Mesenchymal stem cell (in vitro differentiated cells and primary cell): ENCODE measurements around the gene FOXK1.

Experiments
- DNase-seq: peaks from one replicate; pipeline ENCODE4 v3.0.0-alpha.2; 2013
- H2AFZ ChIP-seq: one replicate; pipeline ENCODE4 v1.6.1; 2013; ENCODE audit warnings: low read depth, mild to moderate bottlenecking, control low read depth, inconsistent platforms, low read length, moderate library complexity
- H2AK5ac ChIP-seq: 2 replicates; pipeline ENCODE4 v1.6.1; 2013; ENCODE audit warnings: low read length, moderate library complexity, mild to moderate bottlenecking, inconsistent platforms; ENCODE audit not compliant: severe bottlenecking
- H2BK120ac ChIP-seq: one replicate; pipeline ENCODE4 v1.6.1; 2013; ENCODE audit warnings: low read depth, mild to moderate bottlenecking, inconsistent platforms, low read length, moderate library complexity
- H2BK12ac ChIP-seq, 2 experiments: one replicate each; pipeline ENCODE4 v1.6.1; 2013; ENCODE audit warnings: inconsistent platforms in 2 of 2, low read length in 2 of 2, mild to moderate bottlenecking in 2 of 2, moderate library complexity in 2 of 2, control low read depth in 1 of 2
- H2BK15ac ChIP-seq: one replicate; pipeline ENCODE4 v1.6.1; 2013; ENCODE audit warnings: mild to moderate bottlenecking, low read depth, inconsistent platforms; ENCODE audit not compliant: poor library complexity, severe bottlenecking
- H2BK5ac ChIP-seq: 2 replicates; pipeline ENCODE4 v1.6.1; 2013; ENCODE audit warnings: low read depth, mild to moderate bottlenecking, low read length, control low read depth, inconsistent platforms; ENCODE audit not compliant: poor library complexity, severe bottlenecking
- H3K14ac ChIP-seq, 2 experiments: one replicate each; pipeline ENCODE4 v1.6.1; 2013; ENCODE audit warnings: inconsistent platforms in 2 of 2, low read length in 2 of 2, control low read depth in 1 of 2, mild to moderate bottlenecking in 1 of 2, moderate library complexity in 1 of 2
- H3K18ac ChIP-seq, 2 experiments: one replicate each; pipeline ENCODE4 v1.6.1; 2013; ENCODE audit warnings: inconsistent platforms in 2 of 2, low read length in 2 of 2, control low read depth in 1 of 2, low read depth in 1 of 2, mild to moderate bottlenecking in 1 of 2
- H3K23ac ChIP-seq, 2 experiments: one replicate each; pipeline ENCODE4 v1.6.1; 2013; ENCODE audit warnings: inconsistent platforms in 2 of 2, low read length in 2 of 2, mild to moderate bottlenecking in 2 of 2, moderate library complexity in 2 of 2, control low read depth in 1 of 2
- H3K27ac ChIP-seq: 2 replicates; pipeline ENCODE4 v1.5.1; 2013; ENCODE audit warnings: mild to moderate bottlenecking, moderate library complexity, low read length, control low read depth, inconsistent platforms; ENCODE audit not compliant: poor library complexity, severe bottlenecking
- H3K27me3 ChIP-seq, 2 experiments: 2 replicates each; pipeline versions ENCODE4 v1.6.1 to v1.7.0; 2013; ENCODE audit warnings: low read length in 2 of 2, mild to moderate bottlenecking in 2 of 2, moderate library complexity in 2 of 2, control low read depth in 1 of 2, inconsistent platforms in 1 of 2; ENCODE audit not compliant: control insufficient read depth in 1 of 2, insufficient read depth in 1 of 2
- H3K36me3 ChIP-seq, 2 experiments: 2 replicates each; pipeline versions ENCODE4 v1.6.1 to v1.7.0; 2013; ENCODE audit warnings: low read length in 2 of 2, control low read depth in 1 of 2, inconsistent platforms in 1 of 2, low read depth in 1 of 2, mild to moderate bottlenecking in 1 of 2; ENCODE audit not compliant: insufficient read depth in 2 of 2, control insufficient read depth in 1 of 2
- H3K4ac ChIP-seq, 2 experiments: one replicate each; pipeline ENCODE4 v1.6.1; 2013; ENCODE audit warnings: inconsistent platforms in 2 of 2, low read length in 2 of 2, mild to moderate bottlenecking in 2 of 2, moderate library complexity in 2 of 2, control low read depth in 1 of 2, low read depth in 1 of 2
- H3K4me1 ChIP-seq: 2 replicates; pipeline ENCODE4 v1.6.1; 2013; ENCODE audit warnings: low read depth, low read length, control low read depth; ENCODE audit not compliant: control insufficient read depth, insufficient read depth
- H3K4me2 ChIP-seq: 2 replicates; pipeline ENCODE4 v1.6.1; 2013; ENCODE audit warnings: low read length, mild to moderate bottlenecking, inconsistent platforms; ENCODE audit not compliant: poor library complexity, severe bottlenecking
- H3K4me3 ChIP-seq, 2 experiments: 2 replicates each; pipeline versions ENCODE4 v1.5.1 to v1.7.0; 2013; ENCODE audit warnings: low read length in 2 of 2, mild to moderate bottlenecking in 2 of 2, control low read depth in 1 of 2, low read depth in 1 of 2; ENCODE audit not compliant: insufficient read depth in 1 of 2
- H3K79me1 ChIP-seq: replicated peaks from 2 replicates; pipeline ENCODE4 v1.6.1; 2013; ENCODE audit warnings: mild to moderate bottlenecking, control low read depth, low read length, inconsistent platforms; ENCODE audit not compliant: poor library complexity, severe bottlenecking
- H3K9ac ChIP-seq: 2 replicates; pipeline ENCODE4 v1.7.0; 2013; ENCODE audit warnings: mild to moderate bottlenecking, low read length, moderate library complexity
- H3K9me3 ChIP-seq: 2 replicates; pipeline ENCODE4 v1.7.0; 2013; ENCODE audit warnings: mild to moderate bottlenecking, low read length; ENCODE audit not compliant: control insufficient read depth
- H4K8ac ChIP-seq: one replicate; pipeline ENCODE4 v1.6.1; 2013; ENCODE audit warnings: inconsistent platforms, mild to moderate bottlenecking, low read length, moderate library complexity
- H4K91ac ChIP-seq: one replicate; pipeline ENCODE4 v1.6.1; 2013; ENCODE audit warnings: mild to moderate bottlenecking, low read length, inconsistent platforms
- WGBS: methylation state at CpG from one replicate; pipeline ENCODE4 v1.1.7; 2013; ENCODE audit warnings: mixed read lengths; 5-methylcytosine and 5-hydroxymethylcytosine counted together

Gene FOXK1

GRCh38 chr7:4808565-4808964, 126.5 kb downstream of the FOXK1 start:
- Histone ChIP-seq H3K23ac (no peak overlapping the region), H2BK120ac (no peak overlapping the region), H3K9ac (no peak overlapping the region), H3K79me1 (no peaks in the 10 kb centered on the region), H2BK15ac (no peak overlapping the region), H3K4me3 (no peak overlapping the region), H4K8ac (no peak overlapping the region), H3K4ac (no peak overlapping the region), H3K18ac (no peak overlapping the region), H3K4me1 (peaks cover 8% of the 10 kb centered on the region), H2BK5ac (no peak overlapping the region), H3K36me3 (no peaks in the 10 kb centered on the region), H3K4me2 (no peak overlapping the region), H2BK12ac (no peak overlapping the region), H4K91ac (no peak overlapping the region), H2AK5ac (no peak overlapping the region), H2AFZ (no peak overlapping the region), H3K27me3 (peaks cover 9 to 44% of the 10 kb centered on the region in 2 experiments), H3K9me3 (peaks cover 10% of the 10 kb centered on the region), H3K27ac (no peak overlapping the region), H3K14ac (no peak overlapping the region)
- no peak for DNase-seq
- 91% methylated on average over 34 of the region's 37 CpGs for WGBS

GRCh38 chr7:4809091-4809591, 127.0 kb downstream of the FOXK1 start:
- Histone ChIP-seq H3K27ac (no peak overlapping the region), H2BK15ac (no peak overlapping the region), H3K79me1 (no peaks in the 10 kb centered on the region), H2BK5ac (no peak overlapping the region), H3K27me3 (peaks cover 9 to 45% of the 10 kb centered on the region in 2 experiments), H3K36me3 (no peaks in the 10 kb centered on the region), H3K4me1 (peaks cover 6% of the 10 kb centered on the region), H3K18ac (no peak overlapping the region), H3K4me3 (no peak overlapping the region), H2AFZ (no peak overlapping the region), H2BK12ac (no peak overlapping the region), H4K8ac (no peak overlapping the region), H4K91ac (no peak overlapping the region), H3K9ac (no peak overlapping the region), H3K23ac (no peak overlapping the region), H3K9me3 (peaks cover 12% of the 10 kb centered on the region), H2AK5ac (no peak overlapping the region), H3K14ac (no peak overlapping the region), H3K4me2 (no peak overlapping the region), H3K4ac (no peak overlapping the region), H2BK120ac (no peak overlapping the region)
- WGBS = 95% methylated on average over 36 of the region's 38 CpGs
- DNase-seq = no peak

- Histone ChIP-seq H3K4me3 (no peak overlapping the region), H2BK15ac (no peak overlapping the region), H3K4ac (no peak overlapping the region), H2AFZ (no peak overlapping the region), H3K14ac (no peak overlapping the region), H3K18ac (no peak overlapping the region), H4K8ac (no peak overlapping the region), H3K27ac (no peak overlapping the region), H4K91ac (no peak overlapping the region), H3K4me1 (peaks cover 6% of the 10 kb centered on the region), H3K4me2 (no peak overlapping the region), H3K27me3 (peaks cover 9 to 48% of the 10 kb centered on the region in 2 experiments), H3K36me3 (no peaks in the 10 kb centered on the region), H3K23ac (no peak overlapping the region), H2BK12ac (no peak overlapping the region), H3K9me3 (peaks cover 12% of the 10 kb centered on the region), H2AK5ac (no peak overlapping the region), H3K9ac (no peak overlapping the region), H3K79me1 (no peaks in the 10 kb centered on the region), H2BK120ac (no peak overlapping the region), H2BK5ac (no peak overlapping the region)
- 92% methylated on average over 14 of the region's 14 CpGs for WGBS
- DNase-seq = no peak
Measured at GRCh38 chr7:4809666-4810065, 127.6 kb downstream of the FOXK1 start.

- Histone ChIP-seq H2BK12ac (no peak overlapping the region), H2BK5ac (no peak overlapping the region), H3K36me3 (no peaks in the 10 kb centered on the region), H3K27me3 (peaks cover 6 to 21% of the 10 kb centered on the region in 2 experiments), H3K27ac (no peak overlapping the region), H3K4me2 (no peak overlapping the region), H3K9ac (no peak overlapping the region), H3K18ac (no peak overlapping the region), H3K4me1 (no peaks in the 10 kb centered on the region), H3K14ac (no peak overlapping the region), H4K8ac (no peak overlapping the region), H3K9me3 (peaks cover 12% of the 10 kb centered on the region), H3K4ac (no peak overlapping the region), H3K79me1 (no peaks in the 10 kb centered on the region), H2AK5ac (no peak overlapping the region), H4K91ac (no peak overlapping the region), H2AFZ (no peak overlapping the region), H3K4me3 (no peak overlapping the region), H3K23ac (no peak overlapping the region), H2BK15ac (no peak overlapping the region), H2BK120ac (no peak overlapping the region)
- DNase-seq = no peak
- WGBS = 92% methylated on average over 14 of the region's 14 CpGs
Measured at GRCh38 chr7:4814433-4814832, 132.3 kb downstream of the FOXK1 start.
